LNCAP (cell line): Measurements from ENCODE around the gene LLGL1.

Source experiments
- CTCF ChIP-seq: fragments of 450-650 bp; IDR thresholded peaks from 2 replicates; pipeline ENCODE4 v1.5.1; 2017; ENCODE audit warnings: mild to moderate bottlenecking

Gene LLGL1

GRCh38 chr17:18250259-18250658, 24.8 kb downstream of the LLGL1 start:
- no peak for TF ChIP-seq CTCF

- TF ChIP-seq CTCF = no peak
Observed at GRCh38 chr17:18250708-18251107, 25.3 kb downstream of the LLGL1 start.

- no peak for TF ChIP-seq CTCF
Observed at GRCh38 chr17:18251204-18251603, 25.8 kb downstream of the LLGL1 start.

GRCh38 chr17:18252160-18252559, 26.7 kb downstream of the LLGL1 start:
- TF ChIP-seq CTCF = no peak

- TF ChIP-seq CTCF = no peak
Observed at GRCh38 chr17:18253187-18253884, 27.9 kb downstream of the LLGL1 start.

- TF ChIP-seq CTCF = no peak
Observed at GRCh38 chr17:18253947-18254821, 28.7 kb downstream of the LLGL1 start.

GRCh38 chr17:18254888-18255649, 29.6 kb downstream of the LLGL1 start:
- no peak for TF ChIP-seq CTCF
